GM18505 (cell line): ENCODE results near the gene OCA2.
"Not testable (repeated sequence)": the region's sequence is repeated elsewhere in the genome, so short reads cannot be mapped to it uniquely, and the experiment has no call there.

Source experiments
- ATAC-seq: cut with Tn5 transposase; IDR thresholded peaks from one replicate; pipeline ENCODE4 v1.9.1; 2021; ENCODE audit not compliant: unreplicated experiment
- POLR2A ChIP-seq: IDR thresholded peaks from 4 replicates; pipeline ENCODE4 v1.6.1; 2011; ENCODE audit warnings: borderline replicate concordance; ENCODE audit not compliant: insufficient read depth, insufficient read length; ENCODE audit errors: extremely low read depth

The OCA2 gene

GRCh38 chr15:27783678-27784077 is 315.4 kb downstream of the OCA2 start:
- no peak for ATAC-seq
- TF ChIP-seq POLR2A: no peak

- no peak for ATAC-seq
These were observed 317.0 kb downstream of the OCA2 start for GRCh38 chr15:27782125-27782524.

GRCh38 chr15:27776501-27776900 is 322.6 kb downstream of the OCA2 start:
- ATAC-seq: no peak
- no peak for TF ChIP-seq POLR2A

More at GRCh38 chr15:27782125-27782524, 317.0 kb downstream of the OCA2 start:
- TF ChIP-seq POLR2A: no peak

- TF ChIP-seq POLR2A: no peak
These were observed 324.5 kb downstream of the OCA2 start for GRCh38 chr15:27774638-27775037.

GRCh38 chr15:27774191-27774590 is 324.9 kb downstream of the OCA2 start:
- ATAC-seq: no peak
- no peak for TF ChIP-seq POLR2A

More at GRCh38 chr15:27774638-27775037, 324.5 kb downstream of the OCA2 start:
- no peak for ATAC-seq

GRCh38 chr15:27771892-27772291 is 327.2 kb downstream of the OCA2 start:
- ATAC-seq: no peak
- no peak for TF ChIP-seq POLR2A

GRCh38 chr15:27770769-27771554 is 328.2 kb downstream of the OCA2 start:
- TF ChIP-seq POLR2A: no peak
- no peak for ATAC-seq

GRCh38 chr15:27770086-27770607 is 329.0 kb downstream of the OCA2 start:
- ATAC-seq: no peak
- no peak for TF ChIP-seq POLR2A

- ATAC-seq: no peak
These were observed 329.5 kb downstream of the OCA2 start for GRCh38 chr15:27769652-27770051.

GRCh38 chr15:27768732-27769475 is 330.2 kb downstream of the OCA2 start:
- ATAC-seq: no peak
- TF ChIP-seq POLR2A: no peak

More at GRCh38 chr15:27769652-27770051, 329.5 kb downstream of the OCA2 start:
- TF ChIP-seq POLR2A: no peak

GRCh38 chr15:27767918-27768640 is 331.0 kb downstream of the OCA2 start:
- no peak for TF ChIP-seq POLR2A
- ATAC-seq: no peak

GRCh38 chr15:27767430-27767829 is 331.7 kb downstream of the OCA2 start:
- ATAC-seq: not testable (repeated sequence)

- no peak for ATAC-seq
These were observed 334.8 kb downstream of the OCA2 start for GRCh38 chr15:27764339-27764738.

GRCh38 chr15:27763514-27763913 is 335.6 kb downstream of the OCA2 start:
- no peak for ATAC-seq

More at GRCh38 chr15:27764339-27764738, 334.8 kb downstream of the OCA2 start:
- no peak for TF ChIP-seq POLR2A

GRCh38 chr15:27762471-27762870 is 336.6 kb downstream of the OCA2 start:
- ATAC-seq: no peak
- no peak for TF ChIP-seq POLR2A

More at GRCh38 chr15:27763514-27763913, 335.6 kb downstream of the OCA2 start:
- TF ChIP-seq POLR2A: no peak
